Glomerular endothelial cell (primary cell): Measurements from ENCODE around the gene PPCDC. TPM values are rescaled to one million over a fixed set of nuclear protein-coding genes. Genes with fewer than 3 reads are reported as not detected.

Experiments
- DNase-seq: peaks from one replicate; pipeline ENCODE4 v3.0.0-alpha.2; 2011; ENCODE audit warnings: low read depth, low spot score; ENCODE audit errors: extremely low read depth
- total RNA-seq: library from RNA; depleted of rRNA; stranded (reverse); fragments of >200 nt; gene quantifications from 2 replicates; pipeline ENCODE4 v1.2.3, GENCODE V29; 2015

The PPCDC gene
- total RNA-seq, 1 donor from 2014 or later: 22.5 TPM

DNA sequence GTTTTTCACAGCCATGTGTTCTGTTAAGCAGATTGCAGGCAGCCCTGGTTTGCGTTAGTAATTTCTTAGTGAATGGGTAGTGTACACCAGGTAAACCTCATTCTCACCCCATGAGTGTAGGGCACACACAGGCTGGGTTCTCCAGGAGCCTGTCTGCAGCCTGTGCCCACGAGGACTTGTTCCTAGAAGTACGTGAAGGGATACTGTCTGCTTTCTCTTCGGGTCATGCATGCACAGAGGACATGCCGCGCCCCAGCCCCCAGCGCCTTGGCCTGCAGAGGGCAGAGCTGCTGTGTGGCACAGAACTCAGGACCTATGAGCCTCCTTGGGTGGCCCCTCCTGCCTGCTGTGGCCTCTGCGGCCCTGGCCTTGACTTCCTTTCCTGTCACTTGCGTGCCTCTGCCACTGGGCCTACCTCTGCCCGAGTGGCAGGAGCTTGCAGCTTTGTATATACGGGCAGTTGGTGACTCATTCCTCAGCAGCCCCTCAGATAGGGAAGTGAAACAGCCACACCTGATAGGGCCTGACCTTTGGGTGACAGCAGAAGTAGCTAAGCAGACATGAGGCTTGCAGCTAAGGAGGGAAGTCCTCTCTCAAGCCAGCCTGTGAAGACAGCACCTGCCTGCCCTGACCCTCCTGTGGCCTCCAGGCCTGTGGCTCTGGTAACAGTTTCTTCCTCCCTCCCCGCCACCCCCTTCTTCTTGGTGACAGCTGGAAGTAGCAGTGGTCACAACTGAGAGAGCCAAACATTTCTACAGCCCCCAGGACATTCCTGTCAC lies 19.5 kb downstream of the PPCDC start:
- no peak for DNase-seq

GRCh38 chr15:75043509-75044257 lies 20.3 kb downstream of the PPCDC start:
- DNase-seq: peak; percentile 95

DNA sequence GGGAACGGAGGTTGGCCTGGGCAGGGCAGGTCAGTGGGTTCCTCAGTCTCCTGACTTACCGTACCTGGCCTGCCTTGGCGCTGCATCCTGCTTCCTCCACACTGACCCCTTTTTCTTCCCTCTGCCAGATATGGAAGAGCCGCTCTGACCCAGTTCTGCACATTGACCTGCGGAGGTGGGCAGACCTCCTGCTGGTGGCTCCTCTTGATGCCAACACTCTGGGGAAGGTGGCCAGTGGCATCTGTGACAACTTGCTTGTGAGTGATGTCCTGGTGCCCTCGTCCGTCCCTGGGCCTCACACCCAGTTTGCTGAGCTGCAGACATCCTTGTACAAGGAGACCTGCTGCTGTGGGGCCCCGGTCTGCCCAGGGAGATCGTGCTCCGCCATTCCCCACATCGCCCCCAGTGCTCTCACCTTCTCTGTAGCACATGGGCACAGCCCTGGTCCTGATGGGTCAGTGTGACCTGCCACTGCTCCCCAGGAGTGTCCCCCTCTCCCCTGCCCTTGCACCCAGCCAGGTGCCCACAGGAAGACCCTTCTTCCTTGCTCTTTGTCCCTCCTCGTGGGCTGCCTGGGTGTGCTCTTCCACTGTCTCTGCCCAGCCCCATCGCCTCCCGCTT lies 21.0 kb downstream of the PPCDC start:
- no peak for DNase-seq

- DNase-seq: no peak
These were observed 22.1 kb downstream of the PPCDC start for GRCh38 chr15:75045332-75046015.

DNA sequence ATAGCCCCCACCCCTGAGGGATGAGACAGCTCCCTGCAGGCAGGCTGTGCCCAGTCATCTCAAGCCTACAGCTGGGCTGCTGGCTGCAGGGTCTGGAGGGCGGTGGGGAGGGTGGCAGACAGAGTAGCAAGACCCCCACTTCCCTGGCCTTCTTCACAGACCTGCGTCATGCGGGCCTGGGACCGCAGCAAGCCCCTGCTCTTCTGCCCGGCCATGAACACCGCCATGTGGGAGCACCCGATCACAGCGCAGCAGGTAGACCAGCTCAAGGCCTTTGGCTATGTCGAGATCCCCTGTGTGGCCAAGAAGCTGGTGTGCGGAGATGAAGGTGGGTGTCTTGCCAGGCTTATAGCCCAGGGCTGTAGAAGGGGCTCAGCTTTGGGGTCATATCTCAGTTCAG lies 25.0 kb downstream of the PPCDC start:
- no peak for DNase-seq

DNA sequence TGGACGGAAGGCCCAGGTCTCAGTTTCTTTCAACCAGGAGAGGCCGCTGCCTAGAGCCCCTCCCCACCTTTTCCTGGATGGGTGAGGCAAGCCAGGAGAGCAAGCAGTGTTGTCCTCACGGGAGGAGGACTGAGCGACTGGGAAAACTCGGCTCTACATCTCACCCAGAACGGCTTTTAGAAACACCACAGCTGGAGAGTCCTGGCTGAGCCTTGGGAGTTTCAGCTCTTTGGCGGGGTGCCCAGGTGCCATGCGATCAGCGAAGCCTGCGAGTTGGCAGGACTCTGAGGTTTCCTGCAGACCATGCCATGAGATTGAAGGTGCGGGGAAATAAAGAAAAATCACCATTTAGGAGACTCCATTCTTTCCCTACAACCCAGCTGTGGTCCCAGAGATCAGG lies 26.0 kb downstream of the PPCDC start:
- no peak for DNase-seq

- DNase-seq: no peak
These were observed 26.9 kb downstream of the PPCDC start for GRCh38 chr15:75050283-75050682.

DNA sequence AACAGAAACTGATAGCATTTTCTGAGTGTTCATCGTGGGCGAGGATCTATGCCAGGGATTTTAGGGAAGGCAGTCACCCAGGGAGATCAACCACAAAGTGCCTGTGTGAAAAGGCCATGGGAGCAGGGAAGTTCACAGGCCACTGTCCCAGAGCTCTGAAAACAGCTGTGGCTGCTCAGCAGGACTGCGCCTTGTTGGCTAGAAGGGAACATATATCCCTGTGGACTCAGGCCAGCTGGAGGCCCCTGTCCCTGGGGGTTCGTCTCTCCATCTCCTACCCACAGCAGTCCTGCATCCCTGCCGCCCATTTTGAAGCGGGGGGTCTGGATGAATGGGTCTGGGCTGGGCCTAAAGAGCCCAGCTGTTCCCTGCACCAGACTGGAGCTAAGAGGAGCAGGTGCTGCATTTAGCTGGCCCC lies 27.8 kb downstream of the PPCDC start:
- DNase-seq: no peak

DNA sequence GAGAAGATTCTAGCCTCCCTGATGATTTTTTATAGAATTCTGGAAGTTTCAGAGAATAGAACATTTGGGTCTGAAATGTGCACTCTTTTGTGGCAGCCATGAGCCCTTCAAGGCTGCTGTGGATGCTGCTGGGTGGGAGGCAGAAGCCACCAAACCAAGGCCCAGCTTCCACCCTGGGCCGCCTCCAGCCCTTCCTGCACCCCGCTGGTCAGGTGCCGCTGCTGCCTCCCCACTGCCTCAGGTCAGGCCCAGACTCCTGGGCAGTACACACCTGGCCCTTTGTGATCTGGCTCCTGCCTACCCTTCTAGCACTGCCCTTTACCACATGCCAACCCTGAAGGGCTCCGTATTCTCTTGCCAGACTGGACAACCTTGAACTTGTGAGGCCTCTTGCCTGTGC lies 28.3 kb downstream of the PPCDC start:
- no peak for DNase-seq

DNA sequence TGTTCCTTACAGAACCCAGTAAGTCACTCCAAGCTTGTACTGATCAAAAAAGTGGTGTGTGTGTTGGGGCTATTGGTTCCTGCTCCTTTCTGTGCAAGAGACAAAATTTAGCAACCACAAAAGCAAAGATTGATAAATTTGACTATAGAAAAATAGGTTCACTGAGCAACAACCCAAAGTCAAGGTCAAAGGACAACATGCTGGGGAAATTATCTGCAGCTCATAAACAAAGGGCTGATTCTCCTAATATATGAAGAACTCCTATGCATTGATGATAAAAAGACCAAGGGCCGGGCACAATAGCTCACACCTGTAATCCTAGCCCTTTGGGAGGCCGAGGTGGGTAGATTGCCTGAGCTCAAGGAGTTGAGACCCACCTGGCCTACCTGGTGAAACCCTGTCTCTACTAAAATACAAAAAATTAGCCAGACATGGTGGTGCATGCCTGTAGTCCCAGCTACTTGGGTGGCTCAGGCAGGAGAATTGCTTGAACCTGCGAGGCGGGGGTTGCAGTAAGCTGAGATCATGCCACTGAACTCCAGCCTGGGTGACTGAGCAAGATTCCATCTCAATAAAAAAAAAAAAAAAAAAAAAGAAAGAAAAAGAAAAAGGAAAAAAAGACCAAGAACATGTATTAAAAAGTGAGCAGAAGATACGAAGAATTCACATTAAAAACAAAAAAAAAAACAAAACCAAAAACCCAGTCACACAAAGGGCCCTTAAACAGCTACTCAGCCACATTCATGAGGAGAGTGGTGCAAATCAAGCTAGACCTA lies 29.8 kb downstream of the PPCDC start:
- no peak for DNase-seq

GRCh38 chr15:75053748-75054125 lies 30.3 kb downstream of the PPCDC start:
- no peak for DNase-seq

GRCh38 chr15:75054172-75054897 lies 30.9 kb downstream of the PPCDC start:
- DNase-seq: no peak

GRCh38 chr15:75056036-75056435 lies 32.6 kb downstream of the PPCDC start:
- DNase-seq: no peak

DNA sequence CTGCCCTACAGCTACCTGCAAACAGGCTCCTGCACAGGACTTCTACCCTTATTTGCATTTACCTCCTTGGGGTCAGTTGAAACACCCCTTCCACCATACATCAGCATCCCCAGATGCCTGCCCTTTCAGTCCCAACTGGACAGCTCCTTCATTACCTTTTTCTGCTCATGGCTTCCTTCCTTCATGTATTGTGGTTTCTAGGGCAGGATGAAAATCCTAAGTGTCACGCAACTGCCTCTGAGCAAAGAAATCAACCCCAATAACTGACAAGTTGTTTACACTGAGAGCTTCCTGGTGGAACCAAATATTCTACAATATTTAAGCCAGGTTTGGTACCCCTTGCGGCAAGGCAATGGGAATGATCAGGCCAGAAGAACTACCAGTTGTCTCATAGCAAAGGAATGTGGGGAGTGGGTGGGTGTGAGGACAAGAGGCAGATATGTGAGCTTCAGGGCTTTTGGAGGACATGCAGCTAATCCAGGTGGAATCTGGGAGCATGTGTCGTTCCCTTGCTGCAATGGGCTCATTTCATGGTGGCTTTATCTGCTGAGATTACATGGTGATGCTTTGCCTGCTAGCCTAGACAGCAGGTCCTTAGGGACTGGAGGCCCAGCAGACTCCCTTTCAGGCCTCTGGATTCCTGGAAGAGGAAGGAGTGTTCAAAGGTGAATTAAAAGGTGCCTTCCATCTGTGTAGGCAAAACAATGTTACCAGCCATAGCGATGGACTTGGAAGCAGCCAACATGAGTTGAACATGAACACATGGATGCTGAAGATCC lies 34.9 kb downstream of the PPCDC start:
- no peak for DNase-seq

- no peak for DNase-seq
These were observed 36.2 kb downstream of the PPCDC start for GRCh38 chr15:75059607-75060006.

- DNase-seq: no peak
These were observed 37.9 kb downstream of the PPCDC start for GRCh38 chr15:75061272-75061671.

DNA sequence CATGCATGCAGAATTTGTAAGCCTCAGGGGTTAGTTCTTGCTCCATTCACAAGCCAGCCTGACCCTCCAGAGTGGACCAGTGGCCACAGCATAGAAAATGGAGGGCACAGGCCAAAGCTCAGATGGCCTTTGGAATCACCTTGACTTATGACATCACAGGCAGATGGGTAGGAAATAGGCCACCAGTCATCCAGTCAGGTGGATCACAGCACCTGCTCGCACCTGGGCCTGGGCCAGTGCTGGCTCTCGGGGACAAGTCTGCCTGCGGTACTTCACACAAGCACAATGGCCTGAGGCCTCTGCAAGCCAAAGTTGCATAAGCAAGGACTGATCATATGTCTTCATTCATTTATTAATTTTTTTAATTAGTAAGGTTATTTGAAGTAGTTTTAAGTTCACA lies 39.3 kb downstream of the PPCDC start:
- DNase-seq: no peak

- no peak for DNase-seq
These were observed 39.9 kb downstream of the PPCDC start for GRCh38 chr15:75063338-75063737.

DNA sequence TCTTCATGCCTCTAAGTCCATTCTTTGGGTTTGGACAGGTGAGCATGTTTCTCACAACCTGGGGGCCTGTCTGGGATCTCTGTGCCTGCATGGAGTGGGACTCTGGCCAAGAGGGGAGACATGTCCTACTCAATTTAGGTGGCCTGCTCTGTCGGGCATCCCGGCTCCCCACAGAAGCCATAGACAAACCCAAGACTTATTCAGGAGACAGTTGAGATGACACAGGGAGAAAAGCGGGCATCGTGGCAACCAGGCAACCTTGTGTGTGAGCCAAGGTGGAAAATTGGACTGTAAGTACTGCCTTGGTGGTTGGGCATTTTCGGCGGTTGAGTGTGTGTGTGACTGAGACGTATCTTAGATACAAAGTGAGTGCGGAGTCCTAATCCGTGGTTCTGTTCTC lies 40.5 kb downstream of the PPCDC start:
- DNase-seq: no peak
